GM12878 (cell line): ENCODE results near the gene SLAMF1. TPM values are rescaled to one million over a fixed set of nuclear protein-coding genes. Genes with fewer than 3 reads are reported as not detected.

Experiments used
- ASH2L ChIP-seq: fragments of 300-600, 200-600 bp; sonication (generic); IDR thresholded peaks from 2 replicates; pipeline ENCODE4 v1.6.1; 2017; ENCODE audit warnings: low read depth, mild to moderate bottlenecking, borderline replicate concordance
- BHLHE40 ChIP-seq, 2 experiments: fragments of 450-650 bp in 1 of 2; IDR thresholded peaks; 2 replicates each; pipeline ENCODE4 v1.6.1; 2011 to 2017; ENCODE audit warnings: low read depth in 2 of 2, borderline replicate concordance in 1 of 2, improper control_type of control experiment in 1 of 2, low read length in 1 of 2, mild to moderate bottlenecking in 1 of 2
- CHD4 ChIP-seq: fragments of 200-600 bp; sonication (generic); IDR thresholded peaks from 2 replicates; pipeline ENCODE4 v1.6.1; 2016; ENCODE audit warnings: mild to moderate bottlenecking
- CREM ChIP-seq: IDR thresholded peaks from 2 replicates; pipeline ENCODE4 v1.6.1; 2014; ENCODE audit warnings: antibody characterized with exemption, low read depth
- EGR1 ChIP-seq, 2 experiments: IDR thresholded peaks; 1 replicate in 1 of 2; 2 replicates in 1 of 2; pipeline ENCODE4 v1.6.1; 2011 to 2012; ENCODE audit warnings: low read depth in 2 of 2, low read length in 2 of 2, borderline replicate concordance in 1 of 2, mild to moderate bottlenecking in 1 of 2, moderate library complexity in 1 of 2
- ESRRA ChIP-seq: IDR thresholded peaks from 2 replicates; pipeline ENCODE4 v1.6.1; 2012; ENCODE audit warnings: mild to moderate bottlenecking, low read length, improper control_type of control experiment
- FOXK2 ChIP-seq: fragments of 450-650 bp; IDR thresholded peaks from 2 replicates; pipeline ENCODE4 v1.6.1; 2017; ENCODE audit warnings: mild to moderate bottlenecking, moderate library complexity
- MEF2B ChIP-seq: fragments of 450-650 bp; IDR thresholded peaks from 2 replicates; pipeline ENCODE4 v1.6.1; 2018; ENCODE audit warnings: mild to moderate bottlenecking, moderate library complexity; ENCODE audit not compliant: partially characterized antibody, poor library complexity, severe bottlenecking
- NR2C1 ChIP-seq: fragments of 450-650 bp; IDR thresholded peaks from 2 replicates; pipeline ENCODE4 v1.6.1; 2017; ENCODE audit warnings: antibody characterized with exemption, mild to moderate bottlenecking, moderate library complexity
- PAX8 ChIP-seq: fragments of 450-650 bp; IDR thresholded peaks from 2 replicates; pipeline ENCODE4 v1.6.1; 2017; ENCODE audit warnings: mild to moderate bottlenecking, moderate library complexity
- POLR2A ChIP-seq: IDR thresholded peaks from 2 replicates; pipeline ENCODE4 v1.6.1; 2011; ENCODE audit warnings: low read depth, mild to moderate bottlenecking, low read length
- RB1 ChIP-seq: fragments of 450-650 bp; formaldehyde crosslinking; IDR thresholded peaks from 2 replicates; pipeline ENCODE4 v1.6.1; 2017; ENCODE audit warnings: mild to moderate bottlenecking, borderline replicate concordance
- RBBP5 ChIP-seq: fragments of 200-600 bp; sonication (generic); conservative IDR thresholded peaks from 2 replicates; pipeline ENCODE4 v1.6.1; 2016
- SIN3A ChIP-seq: IDR thresholded peaks from 2 replicates; pipeline ENCODE4 v1.6.1; 2012; ENCODE audit warnings: low read depth, low read length, improper control_type of control experiment
- TAF1 ChIP-seq: IDR thresholded peaks from 2 replicates; pipeline ENCODE4 v1.6.1; 2011; ENCODE audit warnings: mild to moderate bottlenecking, low read depth, low read length, borderline replicate concordance
- WRNIP1 ChIP-seq: IDR thresholded peaks from 2 replicates; pipeline ENCODE4 v1.6.1; 2011; ENCODE audit warnings: low read depth, low read length, improper control_type of control experiment, borderline replicate concordance
- ZNF24 ChIP-seq: fragments of 450-650 bp; IDR thresholded peaks from 2 replicates; pipeline ENCODE4 v1.6.1; 2017; ENCODE audit warnings: antibody characterized with exemption, mild to moderate bottlenecking
- polyA plus RNA-seq, 11 experiments: library from polyadenylated mRNA; depleted of rRNA in 4 of 11; unstranded in 6 of 11; stranded (reverse) in 5 of 11; fragments of >200 nt; fragmentation: Nextera tagmentation in 4 of 11; fragmentation: Illumina TruSeq in 1 of 11; extraction: Ambion mirVana in 4 of 11; extraction: Trizol in 1 of 11; gene quantifications; 1 replicate in 1 of 11; 2 replicates in 10 of 11; pipeline versions ENCODE4 v1.2.1 to v1.2.3, GENCODE V29; 2011 to 2016; ENCODE audit warnings: inconsistent platforms in 2 of 11, missing spikeins in 2 of 11, low read depth in 1 of 11
- total RNA-seq, 4 experiments: library from RNA; depleted of rRNA in 3 of 4; stranded (reverse); fragments of >200 nt in 3 of 4; fragmentation: Illumina TruSeq in 1 of 4; extraction: Trizol in 1 of 4; gene quantifications; 2 replicates each; pipeline versions ENCODE4 v1.2.1 to v1.2.3, GENCODE V29; 2013 to 2021
- TF ChIP-seq, protein P1 (sequence below): IDR thresholded peaks from 2 replicates; pipeline ENCODE4 v1.6.1; 2011; ENCODE audit warnings: low read depth, mild to moderate bottlenecking, low read length, moderate library complexity, borderline replicate concordance; ENCODE audit errors: extremely low read depth
- TF ChIP-seq, protein P2 (sequence below): fragments of 150-350 bp; IDR thresholded peaks from 2 replicates; pipeline ENCODE4 v1.6.1; 2014; ENCODE audit warnings: mild to moderate bottlenecking, low read depth, low read length
- TF ChIP-seq, protein P3 (sequence below): fragments of 450-650 bp; formaldehyde crosslinking; IDR thresholded peaks from 2 replicates; pipeline ENCODE4 v1.5.0; 2022; ENCODE audit warnings: mild to moderate bottlenecking, missing genetic modification characterization
- TF ChIP-seq, protein P4 (sequence below): fragments of 450-650 bp; IDR thresholded peaks from 2 replicates; pipeline ENCODE4 v1.6.1; 2018; ENCODE audit warnings: borderline replicate concordance, mild to moderate bottlenecking; ENCODE audit not compliant: partially characterized antibody

SLAMF1 gene
- total and polyA plus RNA-seq, 10 of the 15 experiments (the other 5 are each of a cell fraction or from before 2014, with no cell fraction given), result 87.3 to 260 (median 131) TPM

DNA sequence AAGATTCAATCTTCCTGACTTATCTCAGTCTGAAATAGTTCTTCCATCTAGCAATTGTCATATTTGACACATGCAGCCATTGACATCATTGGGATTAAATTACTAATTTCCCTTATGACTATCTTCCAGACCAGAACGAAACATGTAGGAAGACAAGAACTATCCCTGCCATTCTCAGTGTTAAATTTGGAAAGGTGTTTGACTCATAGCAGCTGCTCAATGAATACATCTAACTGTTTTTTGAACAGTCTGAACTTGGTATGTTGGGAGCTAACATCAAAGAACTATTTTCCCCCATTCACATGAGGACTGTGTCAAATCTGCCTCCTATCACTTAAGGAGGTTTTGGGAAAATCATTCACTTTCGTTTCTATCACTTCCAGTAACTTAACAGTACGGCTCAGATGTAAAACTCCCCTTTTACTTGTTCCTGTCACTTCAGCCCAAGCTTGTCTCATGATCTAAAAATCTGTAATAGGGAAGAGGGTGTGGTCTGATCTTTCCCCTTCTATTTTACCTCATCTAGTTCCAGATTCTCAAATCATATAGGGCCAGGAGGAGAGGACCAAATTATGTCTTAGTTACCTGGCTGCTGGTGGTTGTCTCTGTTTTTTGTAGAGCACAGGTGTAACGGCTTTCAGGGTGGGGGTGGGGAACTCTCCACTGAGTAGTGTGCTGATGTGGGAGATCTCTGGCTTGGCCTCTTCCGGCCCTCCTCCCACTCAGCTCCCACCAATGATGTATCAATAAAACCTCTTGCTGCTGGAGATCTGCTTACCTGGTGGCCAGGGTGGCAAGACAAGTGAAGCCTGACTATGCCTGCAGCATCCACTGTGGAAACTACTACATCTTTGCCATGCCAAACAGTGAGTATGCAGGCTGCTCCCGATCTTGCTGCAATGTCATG is 26.2 kb upstream of the SLAMF1 start (continued):
- TF ChIP-seq CHD4, result no peak
- no peak for TF ChIP-seq SIN3A
- TF ChIP-seq EGR1 (IDR thresholded peaks at IDR 0.05; ENCODE audit: borderline replicate concordance in 1 of 2, low read depth in 2 of 2, low read length in 2 of 2), result 0 out of 3 replicates have a peak, but pooled peaks of 1 of the 2 experiments have one; percentile 22
- TF ChIP-seq ESRRA, result no peak
- TF ChIP-seq FOXK2, result no peak
- TF ChIP-seq WRNIP1, result no peak
- peak; percentile 8; the same call in 1 of the 2 replicates for TF ChIP-seq CREM
- TF ChIP-seq, protein P1, sequence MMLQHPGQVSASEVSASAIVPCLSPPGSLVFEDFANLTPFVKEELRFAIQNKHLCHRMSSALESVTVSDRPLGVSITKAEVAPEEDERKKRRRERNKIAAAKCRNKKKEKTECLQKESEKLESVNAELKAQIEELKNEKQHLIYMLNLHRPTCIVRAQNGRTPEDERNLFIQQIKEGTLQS, result no peak
- no peak for TF ChIP-seq RB1
- TF ChIP-seq, protein P2, sequence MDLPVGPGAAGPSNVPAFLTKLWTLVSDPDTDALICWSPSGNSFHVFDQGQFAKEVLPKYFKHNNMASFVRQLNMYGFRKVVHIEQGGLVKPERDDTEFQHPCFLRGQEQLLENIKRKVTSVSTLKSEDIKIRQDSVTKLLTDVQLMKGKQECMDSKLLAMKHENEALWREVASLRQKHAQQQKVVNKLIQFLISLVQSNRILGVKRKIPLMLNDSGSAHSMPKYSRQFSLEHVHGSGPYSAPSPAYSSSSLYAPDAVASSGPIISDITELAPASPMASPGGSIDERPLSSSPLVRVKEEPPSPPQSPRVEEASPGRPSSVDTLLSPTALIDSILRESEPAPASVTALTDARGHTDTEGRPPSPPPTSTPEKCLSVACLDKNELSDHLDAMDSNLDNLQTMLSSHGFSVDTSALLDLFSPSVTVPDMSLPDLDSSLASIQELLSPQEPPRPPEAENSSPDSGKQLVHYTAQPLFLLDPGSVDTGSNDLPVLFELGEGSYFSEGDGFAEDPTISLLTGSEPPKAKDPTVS, result no peak
- no peak for TF ChIP-seq TAF1
- no peak for TF ChIP-seq NR2C1
- TF ChIP-seq MEF2B, result no peak
- TF ChIP-seq, protein P3, sequence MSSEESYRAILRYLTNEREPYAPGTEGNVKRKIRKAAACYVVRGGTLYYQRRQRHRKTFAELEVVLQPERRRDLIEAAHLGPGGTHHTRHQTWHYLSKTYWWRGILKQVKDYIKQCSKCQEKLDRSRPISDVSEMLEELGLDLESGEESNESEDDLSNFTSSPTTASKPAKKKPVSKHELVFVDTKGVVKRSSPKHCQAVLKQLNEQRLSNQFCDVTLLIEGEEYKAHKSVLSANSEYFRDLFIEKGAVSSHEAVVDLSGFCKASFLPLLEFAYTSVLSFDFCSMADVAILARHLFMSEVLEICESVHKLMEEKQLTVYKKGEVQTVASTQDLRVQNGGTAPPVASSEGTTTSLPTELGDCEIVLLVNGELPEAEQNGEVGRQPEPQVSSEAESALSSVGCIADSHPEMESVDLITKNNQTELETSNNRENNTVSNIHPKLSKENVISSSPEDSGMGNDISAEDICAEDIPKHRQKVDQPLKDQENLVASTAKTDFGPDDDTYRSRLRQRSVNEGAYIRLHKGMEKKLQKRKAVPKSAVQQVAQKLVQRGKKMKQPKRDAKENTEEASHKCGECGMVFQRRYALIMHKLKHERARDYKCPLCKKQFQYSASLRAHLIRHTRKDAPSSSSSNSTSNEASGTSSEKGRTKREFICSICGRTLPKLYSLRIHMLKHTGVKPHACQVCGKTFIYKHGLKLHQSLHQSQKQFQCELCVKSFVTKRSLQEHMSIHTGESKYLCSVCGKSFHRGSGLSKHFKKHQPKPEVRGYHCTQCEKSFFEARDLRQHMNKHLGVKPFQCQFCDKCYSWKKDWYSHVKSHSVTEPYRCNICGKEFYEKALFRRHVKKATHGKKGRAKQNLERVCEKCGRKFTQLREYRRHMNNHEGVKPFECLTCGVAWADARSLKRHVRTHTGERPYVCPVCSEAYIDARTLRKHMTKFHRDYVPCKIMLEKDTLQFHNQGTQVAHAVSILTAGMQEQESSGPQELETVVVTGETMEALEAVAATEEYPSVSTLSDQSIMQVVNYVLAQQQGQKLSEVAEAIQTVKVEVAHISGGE (CRISPR knock-in tag), result no peak
- TF ChIP-seq BHLHE40 (IDR thresholded peaks at IDR 0.05; ENCODE audit: borderline replicate concordance in 1 of 2, low read depth in 2 of 2, low read length in 1 of 2), result peak in 1 of 2 experiments; percentile 29; a peak in 1 of 4 replicates
- TF ChIP-seq PAX8, result no peak
- TF ChIP-seq RBBP5, result no peak
- TF ChIP-seq, protein P4, sequence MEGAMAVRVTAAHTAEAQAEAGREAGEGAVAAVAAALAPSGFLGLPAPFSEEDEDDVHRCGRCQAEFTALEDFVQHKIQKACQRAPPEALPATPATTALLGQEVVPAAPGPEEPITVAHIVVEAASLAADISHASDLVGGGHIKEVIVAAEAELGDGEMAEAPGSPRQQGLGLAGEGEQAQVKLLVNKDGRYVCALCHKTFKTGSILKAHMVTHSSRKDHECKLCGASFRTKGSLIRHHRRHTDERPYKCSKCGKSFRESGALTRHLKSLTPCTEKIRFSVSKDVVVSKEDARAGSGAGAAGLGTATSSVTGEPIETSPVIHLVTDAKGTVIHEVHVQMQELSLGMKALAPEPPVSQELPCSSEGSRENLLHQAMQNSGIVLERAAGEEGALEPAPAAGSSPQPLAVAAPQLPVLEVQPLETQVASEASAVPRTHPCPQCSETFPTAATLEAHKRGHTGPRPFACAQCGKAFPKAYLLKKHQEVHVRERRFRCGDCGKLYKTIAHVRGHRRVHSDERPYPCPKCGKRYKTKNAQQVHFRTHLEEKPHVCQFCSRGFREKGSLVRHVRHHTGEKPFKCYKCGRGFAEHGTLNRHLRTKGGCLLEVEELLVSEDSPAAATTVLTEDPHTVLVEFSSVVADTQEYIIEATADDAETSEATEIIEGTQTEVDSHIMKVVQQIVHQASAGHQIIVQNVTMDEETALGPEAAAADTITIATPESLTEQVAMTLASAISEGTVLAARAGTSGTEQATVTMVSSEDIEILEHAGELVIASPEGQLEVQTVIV, result no peak
- no peak for TF ChIP-seq POLR2A
- TF ChIP-seq ASH2L, result no peak
- TF ChIP-seq ZNF24, result no peak
